Epithelial cell of proximal tubule (primary cell): ENCODE measurements around the gene MBNL1. TPM values are rescaled to one million over a fixed set of nuclear protein-coding genes. Genes with fewer than 3 reads are reported as not detected.

Experiments used
- DNase-seq: peaks from one replicate; pipeline ENCODE4 v3.0.0-alpha.2; 2011; ENCODE audit warnings: low read depth
- H3K4me3 ChIP-seq: 2 replicates; pipeline ENCODE4 v1.5.1; 2011; ENCODE audit warnings: low read depth, mild to moderate bottlenecking, low read length
- CTCF ChIP-seq: conservative IDR thresholded peaks from 2 replicates; pipeline ENCODE4 v1.5.1; 2012; ENCODE audit warnings: low read depth, mild to moderate bottlenecking, low read length
- total RNA-seq: library from RNA; depleted of rRNA; stranded (reverse); fragments of >200 nt; gene quantifications from 2 replicates; pipeline ENCODE4 v1.2.3, GENCODE V29; 2015

The MBNL1 gene
- total RNA-seq, 1 donor from 2014 or later: 75.3 TPM

- H3K4me3 ChIP-seq: no peak overlapping the region
- no peak for DNase-seq
- TF ChIP-seq CTCF: no peak
These were observed 41.0 kb downstream of the MBNL1 start for GRCh38 chr3:152309535-152310307.

GRCh38 chr3:152313430-152313829 lies 44.7 kb downstream of the MBNL1 start:
- H3K4me3 ChIP-seq: no peak overlapping the region
- no peak for DNase-seq
- no peak for TF ChIP-seq CTCF

GRCh38 chr3:152313914-152314313 lies 45.2 kb downstream of the MBNL1 start:
- TF ChIP-seq CTCF: no peak
- no peak for DNase-seq
- H3K4me3 ChIP-seq: no peak overlapping the region

GRCh38 chr3:152314677-152315353 lies 46.1 kb downstream of the MBNL1 start:
- H3K4me3 ChIP-seq: no peak overlapping the region
- DNase-seq: no peak
- TF ChIP-seq CTCF: no peak

GRCh38 chr3:152315623-152316022 lies 46.9 kb downstream of the MBNL1 start:
- no peak for DNase-seq
- TF ChIP-seq CTCF: no peak
- no peak overlapping the region for H3K4me3 ChIP-seq

GRCh38 chr3:152316318-152316717 lies 47.6 kb downstream of the MBNL1 start:
- DNase-seq: no peak
- no peak overlapping the region for H3K4me3 ChIP-seq
- no peak for TF ChIP-seq CTCF
